Measurements from ENCODE around the gene ERCC2.

DNA sequence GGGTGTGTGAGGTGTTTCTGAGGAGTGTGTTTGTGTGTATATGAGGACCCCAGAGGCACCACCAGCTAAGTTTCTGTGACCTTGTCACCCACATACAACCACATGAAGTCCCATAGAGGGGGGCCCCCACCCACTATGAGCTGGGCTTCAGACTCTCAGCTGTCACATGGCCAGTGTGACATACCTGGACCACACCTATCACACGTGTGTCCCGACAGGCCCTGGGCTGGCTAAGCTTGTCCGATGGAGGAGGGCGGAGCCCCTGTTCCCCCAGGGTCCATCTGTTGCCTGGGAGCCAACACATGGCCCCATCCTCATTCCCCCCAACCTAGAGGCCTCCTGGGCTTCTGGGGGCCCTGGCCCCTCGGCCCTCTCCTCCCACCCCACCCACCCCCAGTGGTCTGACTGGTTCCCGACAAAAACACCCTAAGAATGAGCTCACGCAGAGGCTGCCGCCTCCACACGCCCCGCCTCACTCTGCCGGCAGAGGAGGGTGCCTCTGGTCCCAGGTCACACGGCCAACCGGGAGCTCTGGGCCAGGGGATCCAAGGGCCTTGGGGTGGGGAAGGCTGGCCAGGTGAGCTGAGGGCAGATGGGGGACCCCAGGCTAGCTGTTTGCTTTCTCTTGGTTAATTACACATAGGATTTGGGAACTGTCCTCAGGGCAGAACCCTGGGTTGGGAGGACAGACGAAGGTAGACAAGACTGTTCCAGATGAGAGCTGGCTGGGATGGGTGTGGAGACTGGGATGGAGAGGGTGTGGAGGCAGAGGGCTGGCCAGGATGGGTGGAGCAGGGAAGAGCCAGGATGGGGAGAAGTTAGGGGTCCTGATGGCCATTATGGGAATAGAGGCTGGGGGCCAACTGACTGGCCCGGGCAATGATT, 25.5 kb downstream of the ERCC2 start:
- TF ChIP-seq RAD21 (IDR thresholded peaks at IDR 0.05; ENCODE audit: low read depth) (no peak), ZBTB7A (IDR thresholded peaks at IDR 0.05; ENCODE audit: low read depth) (no peak), EP300 (IDR thresholded peaks at IDR 0.05; ENCODE audit: borderline replicate concordance) (no peak), TAF1 (IDR thresholded peaks at IDR 0.05; ENCODE audit: low read depth) (no peak), MAX (IDR thresholded peaks at IDR 0.05) (no peak)
